HPDE6-E6E7 (cell line): Measurements from ENCODE around the gene DARS1.
"Not testable (repeated sequence)": the region's sequence is repeated elsewhere in the genome, so short reads cannot be mapped to it uniquely, and the experiment has no call there.

Experiments
- DNase-seq: peaks from one replicate; pipeline ENCODE4 v3.0.0; 2011; ENCODE audit warnings: missing footprints; ENCODE audit errors: extremely low spot score

DARS1 gene

DNA sequence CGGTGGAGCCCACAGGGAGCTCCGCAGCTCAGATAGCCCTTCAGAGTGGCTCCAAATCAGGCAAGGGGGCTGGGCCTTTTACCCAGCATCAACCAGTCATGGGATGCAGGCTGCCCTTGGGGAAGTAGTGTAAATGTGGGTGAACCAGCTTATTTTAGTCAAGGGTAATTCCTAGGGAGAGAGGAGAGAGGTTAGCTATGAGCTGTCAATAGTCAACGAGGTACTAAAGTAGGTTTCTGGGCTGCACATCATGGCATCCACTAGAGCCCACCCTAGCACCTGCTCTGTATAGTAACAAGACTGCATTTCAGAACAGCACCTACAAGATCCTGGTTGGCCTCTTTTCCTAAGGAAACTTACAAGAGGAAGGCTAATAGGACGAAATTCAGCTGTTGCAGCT, 99.7 kb downstream of the DARS1 start:
- DNase-seq: no peak

DNA sequence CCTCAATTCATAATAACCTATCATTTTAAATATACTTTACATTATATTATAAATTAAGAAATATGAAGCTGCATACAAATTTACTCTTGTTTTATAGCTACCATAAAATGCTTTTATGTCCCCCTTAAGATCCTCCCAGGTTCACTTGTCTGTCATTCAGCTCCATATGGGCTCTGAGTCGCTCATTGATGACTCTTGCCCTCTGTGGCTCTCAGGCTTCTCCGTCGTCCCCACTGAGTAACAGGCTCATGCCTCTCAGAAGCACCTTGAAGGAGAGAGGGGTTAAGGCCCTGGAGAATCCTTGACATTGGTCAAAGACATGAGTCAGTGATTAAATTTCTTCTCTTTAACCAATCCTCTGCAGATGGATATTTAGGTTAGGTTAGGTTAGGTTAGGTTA, 103.0 kb downstream of the DARS1 start:
- no peak for DNase-seq

DNA sequence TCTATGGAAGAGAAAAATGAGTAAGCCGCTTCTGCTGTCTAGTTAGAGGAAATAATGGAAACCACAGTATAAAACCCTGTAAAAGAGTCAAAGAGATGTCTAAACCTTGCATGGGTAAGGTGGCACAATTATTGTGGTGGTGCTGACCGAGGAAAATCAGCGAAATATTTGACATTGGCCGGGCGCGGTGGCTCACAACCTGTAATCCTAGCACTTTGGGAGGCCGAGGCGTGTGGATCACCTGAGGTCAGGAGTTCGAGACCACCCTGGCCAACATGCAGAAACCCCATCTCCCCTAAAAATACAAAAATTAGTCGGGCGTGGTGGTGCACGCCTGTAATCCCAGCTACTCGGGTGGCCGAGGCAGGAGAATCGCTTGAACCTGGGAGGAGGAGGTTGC, 108.7 kb downstream of the DARS1 start:
- DNase-seq: not testable (repeated sequence)

DNA sequence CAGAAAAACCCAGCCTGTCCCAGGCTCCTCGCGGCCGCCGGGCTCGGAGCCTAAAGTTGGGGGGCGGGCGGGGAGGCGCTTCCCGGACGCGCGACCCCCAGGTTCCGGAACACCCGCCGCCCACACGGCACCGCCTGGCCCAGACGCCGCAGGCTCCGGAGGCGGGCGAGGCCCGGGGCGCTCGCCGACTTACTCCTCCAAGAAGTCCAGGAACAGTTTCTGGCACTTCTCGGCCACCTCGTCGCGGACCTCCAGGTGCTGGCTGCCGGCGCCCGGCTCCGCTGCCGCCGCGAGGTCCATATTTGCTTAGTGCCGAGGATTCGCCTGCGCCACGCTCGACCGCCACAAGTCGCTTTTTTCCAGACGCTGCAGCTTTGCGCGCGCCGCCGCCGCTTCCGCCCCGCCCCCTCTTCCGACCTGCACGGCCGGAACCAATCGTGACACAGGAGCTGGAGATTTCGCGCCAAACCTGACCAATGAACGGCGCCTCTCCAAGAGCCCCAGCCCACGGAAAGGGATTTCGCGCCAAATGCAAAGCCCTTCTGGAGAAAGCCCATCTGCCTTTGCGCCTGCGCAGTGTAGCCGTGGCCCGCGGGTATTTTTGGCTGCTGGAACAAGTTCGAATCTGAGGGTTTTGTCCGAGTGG, 109.2 kb downstream of the DARS1 start, which contains the start of gene MCM6:
Gene MCM6 (minus strand): TSS at position 378 of the 646 bp plus-strand sequence. CDS start 78 bp downstream, at position 300.
- peak; percentile 97 for DNase-seq

DNA sequence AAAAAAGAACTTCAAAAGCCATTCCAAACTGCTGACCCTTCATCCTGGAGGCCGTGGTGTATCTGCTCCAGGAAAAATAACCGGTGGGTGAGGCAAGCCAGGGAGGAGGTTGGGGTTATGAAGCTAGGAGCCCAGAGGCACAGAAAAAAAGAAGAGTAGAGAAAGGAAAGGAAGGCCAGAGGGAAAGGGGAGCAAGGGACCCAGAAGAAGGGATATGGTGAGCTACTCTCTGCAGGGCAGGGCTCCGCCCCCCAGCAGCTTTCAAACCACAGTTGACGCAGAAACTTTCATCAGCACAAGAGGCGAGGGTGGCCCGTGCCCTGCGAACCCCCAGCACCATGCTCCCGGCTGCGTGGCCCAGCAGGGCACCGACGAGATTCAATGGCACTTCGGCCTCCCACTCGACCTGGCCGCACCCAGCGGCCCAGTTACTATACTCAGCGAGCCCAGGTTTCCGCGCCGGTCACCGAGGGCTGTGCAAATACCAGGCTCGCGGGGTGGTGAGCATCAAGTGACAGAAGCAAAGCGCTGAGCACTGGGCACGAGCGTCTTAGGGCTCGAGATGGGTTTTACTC, 109.8 kb downstream of the DARS1 start:
- peak; percentile 40 for DNase-seq

DNA sequence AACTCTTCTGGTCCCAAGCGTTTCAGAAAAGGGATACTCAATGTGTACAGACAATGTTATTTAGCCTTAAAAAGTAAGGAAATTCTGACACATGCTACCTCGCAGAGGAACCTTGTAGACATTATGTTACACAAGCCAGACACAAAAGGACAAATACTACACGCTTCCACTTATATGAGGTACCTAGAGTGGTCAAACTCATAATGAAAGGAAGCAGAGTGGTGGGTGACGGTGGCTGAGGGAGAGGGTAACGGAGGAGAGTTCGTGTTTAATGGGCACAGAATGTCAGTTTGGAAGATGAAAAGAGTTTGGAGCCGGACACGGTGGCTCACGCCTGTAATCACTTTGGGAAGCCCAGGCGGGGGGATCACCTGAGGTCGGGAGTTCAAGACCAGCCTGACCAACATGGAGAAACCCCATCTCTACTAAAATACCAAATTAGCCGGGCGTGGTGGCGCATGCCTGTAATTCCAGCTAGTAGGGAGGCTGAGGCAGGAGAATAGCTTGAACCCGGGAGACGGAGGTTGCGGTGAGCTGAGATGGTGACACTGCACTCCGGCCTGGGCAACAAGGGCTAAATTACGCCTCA, 110.6 kb downstream of the DARS1 start:
- DNase-seq: no peak

DNA sequence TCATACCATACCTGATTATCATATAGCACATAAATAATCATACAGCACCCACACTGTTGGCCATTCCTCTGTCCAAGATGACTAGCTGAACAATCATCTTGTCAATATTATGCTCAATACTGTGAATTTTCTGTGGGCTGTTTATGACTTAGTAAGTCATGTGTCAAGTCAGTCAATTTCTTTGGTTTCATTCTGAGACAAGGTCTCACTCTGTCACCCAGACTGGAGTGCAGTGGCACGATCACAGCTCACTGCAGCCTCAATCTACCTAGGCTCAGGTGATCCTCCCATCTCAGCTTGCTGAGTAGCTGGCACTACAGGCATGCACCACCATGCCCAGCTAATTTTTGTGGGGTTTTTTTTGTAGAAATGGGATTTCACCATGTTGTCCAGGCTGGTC, 114.9 kb downstream of the DARS1 start:
- DNase-seq: no peak

DNA sequence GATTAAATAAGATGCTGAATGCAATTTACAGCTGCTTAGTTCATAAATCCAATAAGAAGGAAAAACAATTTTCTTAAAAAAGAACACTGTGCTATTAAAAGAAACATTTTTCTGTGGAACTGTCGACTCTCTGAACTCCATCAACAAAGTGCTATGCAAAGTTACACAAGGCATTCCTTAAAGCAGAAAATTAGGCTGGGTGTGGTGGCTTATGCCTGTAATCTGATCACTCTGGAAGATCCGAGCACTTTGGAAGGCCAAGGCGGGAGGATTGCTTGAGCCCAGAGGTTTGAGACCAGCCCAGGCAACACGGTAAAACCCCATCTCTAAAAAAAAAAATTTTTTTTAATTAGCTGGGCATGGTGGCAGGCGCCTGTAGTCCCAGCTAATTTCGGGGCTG, 122.2 kb downstream of the DARS1 start:
- DNase-seq: no peak

DNA sequence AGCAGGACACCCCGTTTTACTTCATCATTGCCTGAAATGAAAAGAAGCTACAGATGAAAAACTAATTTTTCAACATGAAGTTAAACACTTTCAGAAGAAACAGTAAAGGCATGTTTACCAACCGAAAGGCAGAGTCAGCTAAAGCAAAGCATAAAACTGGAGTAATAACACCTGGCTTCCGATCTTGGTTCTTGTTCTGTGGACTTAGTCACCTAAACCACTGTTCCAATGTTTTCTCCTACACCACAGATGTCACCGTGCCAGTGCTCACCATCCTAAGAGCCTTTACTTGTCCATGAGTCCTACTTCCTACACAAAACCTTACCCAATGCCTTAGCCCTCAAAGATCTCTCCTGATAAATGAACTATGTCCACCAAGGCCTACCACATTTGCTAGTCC, 122.7 kb downstream of the DARS1 start:
- no peak for DNase-seq
